ENCODE measurements around the gene L3MBTL4. TPM values are rescaled to one million over a fixed set of nuclear protein-coding genes. Genes with fewer than 3 reads are reported as not detected.

The L3MBTL4 gene
- polyA plus RNA-seq, 1 of the 3 experiments (the other 2 are of a cell fraction) = 0.02 TPM

GRCh38 chr18:6271585-6271984 lies 143.1 kb downstream of the L3MBTL4 start:
- no peak overlapping the region for H3K4me2 ChIP-seq
- WGBS (ENCODE audit: low lambda C conversion rate) = 73% methylated on average over 17 of the region's 18 CpGs
- no peak overlapping the region for H3K9ac ChIP-seq
- no peaks in the 10 kb centered on the region for H4K20me1 ChIP-seq (ENCODE audit: insufficient read depth)
- TF ChIP-seq GATA2 (CRISPR knock-in tag; IDR thresholded peaks at IDR 0.05) = no peak
- no peak for TF ChIP-seq SMC3 (IDR thresholded peaks at IDR 0.05; ENCODE audit: low read depth, low read length)
- TF ChIP-seq, protein P1, sequence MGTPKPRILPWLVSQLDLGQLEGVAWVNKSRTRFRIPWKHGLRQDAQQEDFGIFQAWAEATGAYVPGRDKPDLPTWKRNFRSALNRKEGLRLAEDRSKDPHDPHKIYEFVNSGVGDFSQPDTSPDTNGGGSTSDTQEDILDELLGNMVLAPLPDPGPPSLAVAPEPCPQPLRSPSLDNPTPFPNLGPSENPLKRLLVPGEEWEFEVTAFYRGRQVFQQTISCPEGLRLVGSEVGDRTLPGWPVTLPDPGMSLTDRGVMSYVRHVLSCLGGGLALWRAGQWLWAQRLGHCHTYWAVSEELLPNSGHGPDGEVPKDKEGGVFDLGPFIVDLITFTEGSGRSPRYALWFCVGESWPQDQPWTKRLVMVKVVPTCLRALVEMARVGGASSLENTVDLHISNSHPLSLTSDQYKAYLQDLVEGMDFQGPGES (IDR thresholded peaks at IDR 0.05; ENCODE audit: low read depth, low read length) = no peak
- H2AFZ ChIP-seq (ENCODE audit: low read depth) = no peak overlapping the region
- H3K9me2 ChIP-seq = no peaks in the 10 kb centered on the region
- ChIA-PET CTCF (no interaction called here), POLR2A (no interaction called here)
- H3K4me1 ChIP-seq (ENCODE audit: control insufficient read depth in 1 of 2, insufficient read depth in 2 of 2, low read depth in 1 of 2, low read length in 1 of 2) = no peaks in the 10 kb centered on the region
- no peak for DNase-seq
- H3K27ac ChIP-seq (ENCODE audit: low read depth in 2 of 2, low read length in 1 of 2) = no peak overlapping the region
- no peaks in the 10 kb centered on the region for H3F3A ChIP-seq (replicated peaks; ENCODE audit: insufficient read depth)
- no peaks in the 10 kb centered on the region for H3K9me3 ChIP-seq
- no peaks in the 10 kb centered on the region for H3K27me3 ChIP-seq (ENCODE audit: insufficient read depth)
- H3K79me2 ChIP-seq (ENCODE audit: insufficient read depth) = no peaks in the 10 kb centered on the region
- H3K4me3 ChIP-seq (ENCODE audit: low read depth in 2 of 2, low read length in 1 of 2) = no peak overlapping the region
- H3K36me3 ChIP-seq (replicated peaks in 1 of 2; ENCODE audit: control insufficient read depth in 1 of 2, insufficient read depth in 2 of 2, low read length in 1 of 2) = no peaks in the 10 kb centered on the region

- Histone ChIP-seq H2AFZ (ENCODE audit: low read depth) (no peak overlapping the region), H3K27me3 (ENCODE audit: insufficient read depth) (no peaks in the 10 kb centered on the region), H3K79me2 (ENCODE audit: insufficient read depth) (no peaks in the 10 kb centered on the region), H3K9ac (no peak overlapping the region), H3K4me1 (ENCODE audit: control insufficient read depth in 1 of 2, insufficient read depth in 2 of 2, low read depth in 1 of 2, low read length in 1 of 2) (no peaks in the 10 kb centered on the region), H3K4me3 (ENCODE audit: low read depth in 2 of 2, low read length in 1 of 2) (no peak overlapping the region), H4K20me1 (ENCODE audit: insufficient read depth) (no peaks in the 10 kb centered on the region), H3F3A (replicated peaks; ENCODE audit: insufficient read depth) (no peaks in the 10 kb centered on the region), H3K27ac (ENCODE audit: low read depth in 2 of 2, low read length in 1 of 2) (no peak overlapping the region), H3K9me2 (no peaks in the 10 kb centered on the region), H3K4me2 (no peak overlapping the region), H3K9me3 (no peaks in the 10 kb centered on the region), H3K36me3 (replicated peaks in 1 of 2; ENCODE audit: control insufficient read depth in 1 of 2, insufficient read depth in 2 of 2, low read length in 1 of 2) (no peaks in the 10 kb centered on the region)
- ChIA-PET POLR2A (no interaction called here), CTCF (no interaction called here)
- TF ChIP-seq CTCF (IDR thresholded peaks at IDR 0.05) (no peak), FOXM1 (IDR thresholded peaks at IDR 0.05; ENCODE audit: low read depth) (no peak), SMC3 (IDR thresholded peaks at IDR 0.05; ENCODE audit: low read depth, low read length) (no peak), JUND (IDR thresholded peaks at IDR 0.05) (no peak), TAF1 (IDR thresholded peaks at IDR 0.05; ENCODE audit: borderline replicate concordance, low read depth, low read length) (no peak), NFIC (IDR thresholded peaks at IDR 0.05; ENCODE audit: borderline replicate concordance) (no peak), EZH2phosphoT487 (IDR thresholded peaks at IDR 0.05; ENCODE audit: borderline replicate concordance, low read depth) (no peak), EP300 (IDR thresholded peaks at IDR 0.05; ENCODE audit: borderline replicate concordance in 1 of 2, low read depth in 1 of 2, low read length in 1 of 2) (no peak), MAX (IDR thresholded peaks at IDR 0.05; ENCODE audit: low read depth) (no peak), GABPA (IDR thresholded peaks at IDR 0.05; ENCODE audit: low read depth) (no peak), MEF2A (IDR thresholded peaks at IDR 0.05; ENCODE audit: borderline replicate concordance, low read depth) (no peak), RFX5 (IDR thresholded peaks at IDR 0.05; ENCODE audit: low read length) (no peak), PBX3 (IDR thresholded peaks at IDR 0.05) (no peak), NRF1 (IDR thresholded peaks at IDR 0.05; ENCODE audit: low read depth, low read length) (no peak), FOXJ3 (CRISPR knock-in tag; IDR thresholded peaks at IDR 0.05) (no peak)
- TF ChIP-seq, protein P2, sequence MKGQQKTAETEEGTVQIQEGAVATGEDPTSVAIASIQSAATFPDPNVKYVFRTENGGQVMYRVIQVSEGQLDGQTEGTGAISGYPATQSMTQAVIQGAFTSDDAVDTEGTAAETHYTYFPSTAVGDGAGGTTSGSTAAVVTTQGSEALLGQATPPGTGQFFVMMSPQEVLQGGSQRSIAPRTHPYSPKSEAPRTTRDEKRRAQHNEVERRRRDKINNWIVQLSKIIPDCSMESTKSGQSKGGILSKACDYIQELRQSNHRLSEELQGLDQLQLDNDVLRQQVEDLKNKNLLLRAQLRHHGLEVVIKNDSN (IDR thresholded peaks at IDR 0.05; ENCODE audit: borderline replicate concordance, low read depth) = no peak
- WGBS (ENCODE audit: low lambda C conversion rate) = 58% methylated on average over 8 of the region's 8 CpGs
- no peak for DNase-seq
Measured at GRCh38 chr18:6270771-6271216, 143.9 kb downstream of the L3MBTL4 start.

Measured in SK-N-SH (cell line).